ENCODE measurements around the gene PPCS. TPM values are rescaled to one million over a fixed set of nuclear protein-coding genes. Genes with fewer than 3 reads are reported as not detected.

The PPCS gene
- total RNA-seq, 1 donor: 44.2 TPM

DNA sequence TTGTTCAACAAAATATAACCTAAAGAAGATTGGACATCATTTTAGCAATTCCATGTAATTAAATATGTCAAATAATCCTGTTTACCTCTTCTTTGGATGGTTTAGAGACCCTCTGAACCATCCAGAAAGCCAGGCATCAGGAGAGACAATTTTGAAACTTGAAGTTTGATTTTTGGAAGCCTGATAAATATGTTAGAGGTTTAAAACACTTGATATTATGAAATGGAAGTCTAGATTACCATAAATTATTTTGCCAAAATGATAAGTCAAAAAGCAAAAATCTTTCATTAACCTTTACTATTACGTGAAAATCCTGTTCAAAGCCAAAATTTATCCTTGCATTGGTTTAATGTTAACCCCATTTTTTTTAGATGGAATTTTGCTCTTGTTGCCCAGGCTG is 50.2 kb downstream of the PPCS start:
- no peak overlapping the region for H3K4me3 ChIP-seq (ENCODE audit: low read depth, low read length)
- TF ChIP-seq, protein P1, sequence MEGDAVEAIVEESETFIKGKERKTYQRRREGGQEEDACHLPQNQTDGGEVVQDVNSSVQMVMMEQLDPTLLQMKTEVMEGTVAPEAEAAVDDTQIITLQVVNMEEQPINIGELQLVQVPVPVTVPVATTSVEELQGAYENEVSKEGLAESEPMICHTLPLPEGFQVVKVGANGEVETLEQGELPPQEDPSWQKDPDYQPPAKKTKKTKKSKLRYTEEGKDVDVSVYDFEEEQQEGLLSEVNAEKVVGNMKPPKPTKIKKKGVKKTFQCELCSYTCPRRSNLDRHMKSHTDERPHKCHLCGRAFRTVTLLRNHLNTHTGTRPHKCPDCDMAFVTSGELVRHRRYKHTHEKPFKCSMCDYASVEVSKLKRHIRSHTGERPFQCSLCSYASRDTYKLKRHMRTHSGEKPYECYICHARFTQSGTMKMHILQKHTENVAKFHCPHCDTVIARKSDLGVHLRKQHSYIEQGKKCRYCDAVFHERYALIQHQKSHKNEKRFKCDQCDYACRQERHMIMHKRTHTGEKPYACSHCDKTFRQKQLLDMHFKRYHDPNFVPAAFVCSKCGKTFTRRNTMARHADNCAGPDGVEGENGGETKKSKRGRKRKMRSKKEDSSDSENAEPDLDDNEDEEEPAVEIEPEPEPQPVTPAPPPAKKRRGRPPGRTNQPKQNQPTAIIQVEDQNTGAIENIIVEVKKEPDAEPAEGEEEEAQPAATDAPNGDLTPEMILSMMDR (IDR thresholded peaks at IDR 0.05; ENCODE audit: insufficient read depth, low read length): no peak
- DNase-seq (ENCODE audit: low read depth): no peak

Small RNAs within 50 kb of the gene (small RNA-seq; reads per million reads assigned to genes)
- not detected for gene TMSB4XP1

Other genes starting within 250 kb of the PPCS start
- 17.4 and 38.0 TPM in 2 replicates for gene FOXJ3, start 121.3 kb upstream of the PPCS start, total RNA-seq (ENCODE audit: low replicate concordance)
- 0.09 TPM in 1 of 2 replicates, not detected in the other for gene RIMKLA, start 75.8 kb upstream of the PPCS start, total RNA-seq (ENCODE audit: low replicate concordance)
- gene ZMYND12, start 521 bp upstream of the PPCS start, total RNA-seq (ENCODE audit: low replicate concordance): 0.82 and 1.6 TPM in 2 replicates
- gene CCDC30, start 6.7 kb downstream of the PPCS start, total RNA-seq (ENCODE audit: low replicate concordance): 1.4 and 5.8 TPM in 2 replicates
- 26.0 and 29.2 TPM in 2 replicates for gene PPIH, start 201.9 kb downstream of the PPCS start, total RNA-seq (ENCODE audit: low replicate concordance)
- 449 and 792 TPM in 2 replicates for gene YBX1, start 225.9 kb downstream of the PPCS start, total RNA-seq (ENCODE audit: low replicate concordance)

Data from fibroblast of the aortic adventitia (primary cell).